Measurements from ENCODE around the gene ATP9A. TPM values are rescaled to one million over a fixed set of nuclear protein-coding genes. Genes with fewer than 3 reads are reported as not detected.

The ATP9A gene
- polyA plus RNA-seq, 1 of the 3 experiments (the other 2 are of a cell fraction) = 11.0 TPM

GRCh38 chr20:51728737-51729136 lies 39.5 kb downstream of the ATP9A start:
- no peaks in the 10 kb centered on the region for H3K36me3 ChIP-seq (replicated peaks in 1 of 2; ENCODE audit: control insufficient read depth in 1 of 2, insufficient read depth in 2 of 2, low read length in 1 of 2)
- 65% methylated on average over 1 of the region's 1 CpG for WGBS (ENCODE audit: low lambda C conversion rate)
- no peaks in the 10 kb centered on the region for H4K20me1 ChIP-seq (ENCODE audit: insufficient read depth)
- TF ChIP-seq POLR2AphosphoS5 (IDR thresholded peaks at IDR 0.05; ENCODE audit: low read depth, low read length) = no peak
- TF ChIP-seq MXI1 (IDR thresholded peaks at IDR 0.05; ENCODE audit: low read depth, low read length) = no peak
- no peak for TF ChIP-seq EZH2phosphoT487 (IDR thresholded peaks at IDR 0.05; ENCODE audit: borderline replicate concordance, low read depth)
- TF ChIP-seq MEF2A (IDR thresholded peaks at IDR 0.05; ENCODE audit: borderline replicate concordance, low read depth) = no peak
- no peak for TF ChIP-seq GABPA (IDR thresholded peaks at IDR 0.05; ENCODE audit: low read depth)
- no peak for TF ChIP-seq TEAD4 (IDR thresholded peaks at IDR 0.05; ENCODE audit: borderline replicate concordance, insufficient read depth)
- TF ChIP-seq NRF1 (IDR thresholded peaks at IDR 0.05; ENCODE audit: low read depth, low read length) = no peak
- TF ChIP-seq FOSL2 (IDR thresholded peaks at IDR 0.05; ENCODE audit: borderline replicate concordance, low read depth) = no peak
- H3F3A ChIP-seq (replicated peaks; ENCODE audit: insufficient read depth) = no peaks in the 10 kb centered on the region
- no peak overlapping the region for H3K4me2 ChIP-seq
- no peaks in the 10 kb centered on the region for H3K9me2 ChIP-seq
- H2AFZ ChIP-seq (ENCODE audit: low read depth) = no peak overlapping the region
- no peak for DNase-seq
- no peak overlapping the region for H3K4me3 ChIP-seq (ENCODE audit: low read depth in 2 of 2, low read length in 1 of 2)
- H3K27ac ChIP-seq (ENCODE audit: low read depth in 2 of 2, low read length in 1 of 2) = no peak overlapping the region
- H3K79me2 ChIP-seq (ENCODE audit: insufficient read depth) = peaks cover 4% of the 10 kb centered on the region; the same call in 1 of the 2 replicates
- POLR2A ChIA-PET = no interaction called here
- H3K9ac ChIP-seq = no peak overlapping the region
- H3K4me1 ChIP-seq (ENCODE audit: control insufficient read depth in 1 of 2, insufficient read depth in 2 of 2, low read depth in 1 of 2, low read length in 1 of 2) = peaks cover 7 to 11% of the 10 kb centered on the region in 2 experiments; a peak in 2 of 4 replicates
- CTCF ChIA-PET = no interaction called here
- H3K9me3 ChIP-seq = no peaks in the 10 kb centered on the region
- H3K27me3 ChIP-seq (ENCODE audit: insufficient read depth) = no peaks in the 10 kb centered on the region

- Histone ChIP-seq H3K9ac (no peak overlapping the region), H4K20me1 (ENCODE audit: insufficient read depth) (no peaks in the 10 kb centered on the region), H3K4me3 (ENCODE audit: low read depth in 2 of 2, low read length in 1 of 2) (no peak overlapping the region), H3K9me2 (no peaks in the 10 kb centered on the region), H3K4me1 (ENCODE audit: control insufficient read depth in 1 of 2, insufficient read depth in 2 of 2, low read depth in 1 of 2, low read length in 1 of 2) (peaks cover 7 to 11% of the 10 kb centered on the region in 2 experiments; a peak in 2 of 4 replicates), H3K27me3 (ENCODE audit: insufficient read depth) (no peaks in the 10 kb centered on the region), H3K79me2 (ENCODE audit: insufficient read depth) (peaks cover 4% of the 10 kb centered on the region; the same call in 1 of the 2 replicates), H3K36me3 (replicated peaks in 1 of 2; ENCODE audit: control insufficient read depth in 1 of 2, insufficient read depth in 2 of 2, low read length in 1 of 2) (no peaks in the 10 kb centered on the region), H2AFZ (ENCODE audit: low read depth) (no peak overlapping the region), H3K27ac (ENCODE audit: low read depth in 2 of 2, low read length in 1 of 2) (no peak overlapping the region), H3F3A (replicated peaks; ENCODE audit: insufficient read depth) (no peaks in the 10 kb centered on the region), H3K4me2 (no peak overlapping the region), H3K9me3 (no peaks in the 10 kb centered on the region)
- TF ChIP-seq NFIC (IDR thresholded peaks at IDR 0.05; ENCODE audit: borderline replicate concordance) (no peak), USF2 (IDR thresholded peaks at IDR 0.05; ENCODE audit: borderline replicate concordance, low read depth, low read length) (no peak), RAD21 (IDR thresholded peaks at IDR 0.05; ENCODE audit: low read length) (no peak), RFX5 (IDR thresholded peaks at IDR 0.05; ENCODE audit: low read length) (no peak), RXRA (IDR thresholded peaks at IDR 0.05; ENCODE audit: borderline replicate concordance, low read depth) (no peak), FOXJ3 (CRISPR knock-in tag; IDR thresholded peaks at IDR 0.05) (no peak), ELF1 (IDR thresholded peaks at IDR 0.05) (no peak), FOXM1 (IDR thresholded peaks at IDR 0.05; ENCODE audit: low read depth) (no peak), EP300 (IDR thresholded peaks at IDR 0.05; ENCODE audit: borderline replicate concordance in 1 of 2, low read depth in 1 of 2, low read length in 1 of 2) (no peak), MAX (IDR thresholded peaks at IDR 0.05; ENCODE audit: low read depth) (no peak), MEF2A (IDR thresholded peaks at IDR 0.05; ENCODE audit: borderline replicate concordance, low read depth) (no peak), TEAD4 (IDR thresholded peaks at IDR 0.05; ENCODE audit: borderline replicate concordance, insufficient read depth) (no peak), USF1 (IDR thresholded peaks at IDR 0.05; ENCODE audit: borderline replicate concordance, low read depth) (no peak), TCF12 (IDR thresholded peaks at IDR 0.05) (no peak)
- 100% methylated on average over 3 of the region's 5 CpGs for whole genome bisulfite sequencing (ENCODE audit: low lambda C conversion rate)
- DNase-seq = no peak
- CTCF ChIA-PET = interaction anchor here (0.9 to 2.0 kb wide), 2 partner anchors 18 to 27 kb away, joined by 3 to 8 read pairs; no protein-coding TSS in a partner anchor
- POLR2A ChIA-PET = no interaction called here
Observed at GRCh38 chr20:51727872-51728271, 40.3 kb downstream of the ATP9A start.
